ENCODE results near the gene SUSD4. TPM values are rescaled to one million over a fixed set of nuclear protein-coding genes. Genes with fewer than 3 reads are reported as not detected.

Gene SUSD4
- total RNA-seq, 1 donor from 2014 or later: not detected

GRCh38 chr1:223344491-223344890 is 19.5 kb downstream of the SUSD4 start:
- H3K9me3 Mint-ChIP-seq (ENCODE audit: unreplicated experiment): no peaks in the 10 kb centered on the region
- H3K4me1 Mint-ChIP-seq (ENCODE audit: unreplicated experiment): no peaks in the 10 kb centered on the region
- TF ChIP-seq CTCF (IDR thresholded peaks at IDR 0.05): no peak
- H3K27me3 Mint-ChIP-seq (ENCODE audit: unreplicated experiment): peaks cover 3% of the 10 kb centered on the region
- no peaks in the 10 kb centered on the region for H3K36me3 Mint-ChIP-seq (ENCODE audit: unreplicated experiment)
- no peak overlapping the region for H3K27ac Mint-ChIP-seq (ENCODE audit: unreplicated experiment)
- H3K4me3 Mint-ChIP-seq (ENCODE audit: unreplicated experiment): no peak overlapping the region
- no peak for DNase-seq (ENCODE audit: extremely low spot score, unreplicated experiment)

- no peak for TF ChIP-seq CTCF (IDR thresholded peaks at IDR 0.05)
- no peaks in the 10 kb centered on the region for H3K9me3 Mint-ChIP-seq (ENCODE audit: unreplicated experiment)
- no peak overlapping the region for H3K27ac Mint-ChIP-seq (ENCODE audit: unreplicated experiment)
- H3K4me3 Mint-ChIP-seq (ENCODE audit: unreplicated experiment): no peak overlapping the region
- H3K27me3 Mint-ChIP-seq (ENCODE audit: unreplicated experiment): peaks cover 5% of the 10 kb centered on the region
- DNase-seq (ENCODE audit: extremely low spot score, unreplicated experiment): no peak
- H3K36me3 Mint-ChIP-seq (ENCODE audit: unreplicated experiment): no peaks in the 10 kb centered on the region
- H3K4me1 Mint-ChIP-seq (ENCODE audit: unreplicated experiment): no peaks in the 10 kb centered on the region
Measured at GRCh38 chr1:223343692-223344091, 20.3 kb downstream of the SUSD4 start.

GRCh38 chr1:223341121-223341520 is 22.9 kb downstream of the SUSD4 start:
- Mint-ChIP-seq H3K36me3 (ENCODE audit: unreplicated experiment) (no peaks in the 10 kb centered on the region), H3K4me3 (ENCODE audit: unreplicated experiment) (no peak overlapping the region), H3K27ac (ENCODE audit: unreplicated experiment) (no peak overlapping the region), H3K9me3 (ENCODE audit: unreplicated experiment) (no peaks in the 10 kb centered on the region), H3K4me1 (ENCODE audit: unreplicated experiment) (no peaks in the 10 kb centered on the region), H3K27me3 (ENCODE audit: unreplicated experiment) (peaks cover 5% of the 10 kb centered on the region)
- no peak for DNase-seq (ENCODE audit: extremely low spot score, unreplicated experiment)
- no peak for TF ChIP-seq CTCF (IDR thresholded peaks at IDR 0.05)

- no peaks in the 10 kb centered on the region for H3K9me3 Mint-ChIP-seq (ENCODE audit: unreplicated experiment)
- H3K4me3 Mint-ChIP-seq (ENCODE audit: unreplicated experiment): no peak overlapping the region
- H3K4me1 Mint-ChIP-seq (ENCODE audit: unreplicated experiment): no peaks in the 10 kb centered on the region
- DNase-seq (ENCODE audit: extremely low spot score, unreplicated experiment): no peak
- peaks cover 5% of the 10 kb centered on the region for H3K27me3 Mint-ChIP-seq (ENCODE audit: unreplicated experiment)
- no peaks in the 10 kb centered on the region for H3K36me3 Mint-ChIP-seq (ENCODE audit: unreplicated experiment)
- no peak for TF ChIP-seq CTCF (IDR thresholded peaks at IDR 0.05)
- no peak overlapping the region for H3K27ac Mint-ChIP-seq (ENCODE audit: unreplicated experiment)
Measured at GRCh38 chr1:223340637-223341036, 23.3 kb downstream of the SUSD4 start.

GRCh38 chr1:223339861-223340260 is 24.1 kb downstream of the SUSD4 start:
- Mint-ChIP-seq H3K36me3 (ENCODE audit: unreplicated experiment) (no peaks in the 10 kb centered on the region), H3K27me3 (ENCODE audit: unreplicated experiment) (peaks cover 5% of the 10 kb centered on the region), H3K9me3 (ENCODE audit: unreplicated experiment) (peaks cover 4% of the 10 kb centered on the region), H3K4me3 (ENCODE audit: unreplicated experiment) (no peak overlapping the region), H3K27ac (ENCODE audit: unreplicated experiment) (no peak overlapping the region), H3K4me1 (ENCODE audit: unreplicated experiment) (no peaks in the 10 kb centered on the region)
- TF ChIP-seq CTCF (IDR thresholded peaks at IDR 0.05): no peak
- no peak for DNase-seq (ENCODE audit: extremely low spot score, unreplicated experiment)

Measured in osteocyte (in vitro differentiated cells).